Neural cell (in vitro differentiated cells): ENCODE measurements around the gene WFIKKN2.

Experiments used
- CTCF ChIP-seq: fragments of 450-650 bp; IDR thresholded peaks from 2 replicates; pipeline ENCODE4 v1.5.1; 2014; ENCODE audit warnings: antibody characterized with exemption, mild to moderate bottlenecking, moderate library complexity; ENCODE audit not compliant: poor library complexity, severe bottlenecking
- EZH2 ChIP-seq: fragments of 200-600, 300-800 bp; shearing (Covaris generic), sonication (generic); IDR thresholded peaks from 2 replicates; pipeline ENCODE4 v1.6.1; 2014; ENCODE audit warnings: antibody characterized with exemption, low read length, borderline replicate concordance, mild to moderate bottlenecking; ENCODE audit not compliant: insufficient read depth, poor library complexity, severe bottlenecking
- MXI1 ChIP-seq: fragments of 450-650 bp; conservative IDR thresholded peaks from 2 replicates; pipeline ENCODE4 v1.6.1; 2014; ENCODE audit warnings: antibody characterized with exemption, mild to moderate bottlenecking; ENCODE audit not compliant: poor library complexity, severe bottlenecking
- POLR2AphosphoS5 ChIP-seq: IDR thresholded peaks from 2 replicates; pipeline ENCODE4 v1.6.1; 2012
- RAD21 ChIP-seq: fragments of 450-650 bp; conservative IDR thresholded peaks from 2 replicates; pipeline ENCODE4 v1.6.1; 2014; ENCODE audit warnings: antibody characterized with exemption, mild to moderate bottlenecking, moderate library complexity
- TAF1 ChIP-seq: IDR thresholded peaks from 2 replicates; pipeline ENCODE4 v1.6.1; 2012; ENCODE audit warnings: low read depth
- TF ChIP-seq, protein P1 (sequence below): IDR thresholded peaks from 2 replicates; pipeline ENCODE4 v1.6.1; 2012; ENCODE audit warnings: borderline replicate concordance

DNA sequence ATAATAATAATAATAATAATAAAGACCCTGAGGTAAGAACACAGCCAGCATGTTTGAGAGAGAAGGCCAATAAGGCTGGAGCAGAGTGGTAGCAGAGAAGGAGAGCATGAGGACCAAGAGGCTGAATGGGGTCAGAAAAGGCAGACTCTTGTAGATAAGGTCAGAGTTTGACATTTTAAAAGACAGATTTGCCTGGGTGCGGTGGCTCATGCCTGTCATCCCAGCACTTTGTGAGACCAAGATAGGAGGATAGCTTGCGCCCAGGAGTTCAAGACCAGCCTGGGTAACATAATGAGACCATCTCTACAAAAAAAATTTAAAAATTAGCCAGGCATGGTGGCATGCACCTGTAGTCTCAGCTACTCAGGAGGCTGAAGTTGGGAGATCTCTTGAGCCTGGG, 11.0 kb upstream of the WFIKKN2 start:
- TF ChIP-seq RAD21 (no peak), CTCF (no peak), EZH2 (no peak), TAF1 (no peak), POLR2AphosphoS5 (no peak), MXI1 (no peak)
- TF ChIP-seq, protein P1, sequence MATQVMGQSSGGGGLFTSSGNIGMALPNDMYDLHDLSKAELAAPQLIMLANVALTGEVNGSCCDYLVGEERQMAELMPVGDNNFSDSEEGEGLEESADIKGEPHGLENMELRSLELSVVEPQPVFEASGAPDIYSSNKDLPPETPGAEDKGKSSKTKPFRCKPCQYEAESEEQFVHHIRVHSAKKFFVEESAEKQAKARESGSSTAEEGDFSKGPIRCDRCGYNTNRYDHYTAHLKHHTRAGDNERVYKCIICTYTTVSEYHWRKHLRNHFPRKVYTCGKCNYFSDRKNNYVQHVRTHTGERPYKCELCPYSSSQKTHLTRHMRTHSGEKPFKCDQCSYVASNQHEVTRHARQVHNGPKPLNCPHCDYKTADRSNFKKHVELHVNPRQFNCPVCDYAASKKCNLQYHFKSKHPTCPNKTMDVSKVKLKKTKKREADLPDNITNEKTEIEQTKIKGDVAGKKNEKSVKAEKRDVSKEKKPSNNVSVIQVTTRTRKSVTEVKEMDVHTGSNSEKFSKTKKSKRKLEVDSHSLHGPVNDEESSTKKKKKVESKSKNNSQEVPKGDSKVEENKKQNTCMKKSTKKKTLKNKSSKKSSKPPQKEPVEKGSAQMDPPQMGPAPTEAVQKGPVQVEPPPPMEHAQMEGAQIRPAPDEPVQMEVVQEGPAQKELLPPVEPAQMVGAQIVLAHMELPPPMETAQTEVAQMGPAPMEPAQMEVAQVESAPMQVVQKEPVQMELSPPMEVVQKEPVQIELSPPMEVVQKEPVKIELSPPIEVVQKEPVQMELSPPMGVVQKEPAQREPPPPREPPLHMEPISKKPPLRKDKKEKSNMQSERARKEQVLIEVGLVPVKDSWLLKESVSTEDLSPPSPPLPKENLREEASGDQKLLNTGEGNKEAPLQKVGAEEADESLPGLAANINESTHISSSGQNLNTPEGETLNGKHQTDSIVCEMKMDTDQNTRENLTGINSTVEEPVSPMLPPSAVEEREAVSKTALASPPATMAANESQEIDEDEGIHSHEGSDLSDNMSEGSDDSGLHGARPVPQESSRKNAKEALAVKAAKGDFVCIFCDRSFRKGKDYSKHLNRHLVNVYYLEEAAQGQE, result no peak
